Hepatocyte (in vitro differentiated cells): ENCODE measurements around the gene DCPS.
"Not testable (repeated sequence)": the region's sequence is repeated elsewhere in the genome, so short reads cannot be mapped to it uniquely, and the experiment has no call there.

ENCODE experiments used
- CTCF ChIP-seq: fragments of 200-600 bp; sonication (generic); IDR thresholded peaks from 2 replicates; pipeline ENCODE4 v1.5.1; 2016; ENCODE audit warnings: antibody characterized with exemption, mild to moderate bottlenecking; ENCODE audit not compliant: poor library complexity
- EZH2 ChIP-seq: fragments of 200-600 bp; sonication (generic); IDR thresholded peaks from 2 replicates; pipeline ENCODE4 v1.6.1; 2016; ENCODE audit warnings: antibody characterized with exemption, mild to moderate bottlenecking, borderline replicate concordance
- EZH2phosphoT487 ChIP-seq: fragments of 200-600 bp; sonication (generic); IDR thresholded peaks from one replicate; pipeline ENCODE4 v1.6.1; 2018; ENCODE audit warnings: antibody characterized with exemption, mild to moderate bottlenecking, low read depth, moderate library complexity; ENCODE audit not compliant: unreplicated experiment, severe bottlenecking

- TF ChIP-seq CTCF, EZH2, EZH2phosphoT487: not testable (repeated sequence)
Measured at GRCh38 chr11:126386729-126387071, 82.8 kb downstream of the DCPS start.
